TTC549 (cell line): Measurements from ENCODE around the gene RFXAP.

Experiments
- FAIRE-seq: peaks from 2 replicates; lab custom pipeline; 2012; peaks lifted over from hg19 to GRCh38; lab: Jason Lieb, UNC

The RFXAP gene

DNA sequence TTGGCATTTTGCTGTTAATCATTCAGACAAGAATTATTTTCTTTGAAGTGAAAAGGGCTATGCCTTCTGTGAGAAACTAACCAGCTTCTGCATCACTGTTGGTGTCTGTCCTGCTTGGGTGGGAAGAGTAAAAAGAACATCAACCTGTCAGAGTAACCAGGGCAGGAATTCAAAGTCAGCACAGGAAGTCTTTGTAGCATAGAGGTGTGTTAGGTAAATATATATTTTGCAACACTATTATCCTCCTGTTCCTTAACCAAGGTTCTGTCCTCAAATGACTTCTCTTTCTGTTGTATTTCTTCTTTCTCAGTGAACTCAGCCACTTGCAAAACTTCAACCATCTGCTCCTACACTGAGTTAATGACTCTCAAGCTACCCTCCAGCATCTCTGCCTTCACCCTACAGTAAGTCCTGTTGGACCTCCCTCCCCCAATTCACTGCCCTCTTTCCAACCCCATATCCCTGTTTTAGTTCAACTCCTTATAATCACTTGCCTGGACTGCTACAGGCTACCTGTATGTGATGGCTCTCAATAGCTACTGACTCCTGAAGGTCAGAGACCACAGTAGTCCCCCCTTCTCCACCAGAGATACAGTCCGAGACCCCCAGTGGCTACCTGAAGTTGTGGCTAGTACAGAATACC is 51.1 kb downstream of the RFXAP start:
- no peak for FAIRE-seq

DNA sequence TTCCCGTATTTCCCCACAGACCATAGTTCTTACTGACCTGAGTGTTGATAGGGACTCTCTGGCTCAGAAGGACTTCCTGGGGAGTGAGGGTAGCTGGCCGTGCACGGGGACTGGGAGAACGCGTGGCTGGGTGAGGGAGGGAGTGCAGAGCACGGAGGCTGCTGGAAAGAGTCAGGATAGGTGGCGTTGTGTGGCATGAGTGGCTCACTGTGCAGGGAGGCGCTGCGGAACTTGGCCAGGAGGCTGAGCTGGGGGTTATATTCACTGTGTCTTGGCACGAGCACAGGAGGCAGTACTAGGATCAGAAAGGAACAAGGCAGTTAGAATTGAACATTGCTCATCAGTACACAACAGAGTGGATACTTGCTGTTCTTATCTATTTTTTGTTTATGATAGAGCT is 53.6 kb downstream of the RFXAP start:
- FAIRE-seq: no peak

DNA sequence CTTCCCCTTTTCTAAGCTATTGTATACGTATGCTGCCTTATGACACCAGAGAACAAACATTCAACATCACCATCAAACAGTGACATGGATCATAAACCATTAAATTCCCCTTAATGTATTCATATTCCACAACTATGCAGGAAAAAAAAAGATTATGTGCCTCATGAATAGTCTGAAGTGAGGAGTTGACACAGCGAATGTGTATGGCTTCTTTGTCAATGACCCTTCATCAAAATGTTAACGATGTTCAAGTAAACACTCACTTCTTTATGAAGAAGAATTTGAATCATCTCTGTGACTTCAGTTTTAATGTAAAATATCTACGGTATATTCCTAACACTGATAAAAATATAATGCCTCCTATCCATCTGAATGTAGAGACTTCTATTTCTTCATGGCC is 56.4 kb downstream of the RFXAP start:
- FAIRE-seq: no peak

DNA sequence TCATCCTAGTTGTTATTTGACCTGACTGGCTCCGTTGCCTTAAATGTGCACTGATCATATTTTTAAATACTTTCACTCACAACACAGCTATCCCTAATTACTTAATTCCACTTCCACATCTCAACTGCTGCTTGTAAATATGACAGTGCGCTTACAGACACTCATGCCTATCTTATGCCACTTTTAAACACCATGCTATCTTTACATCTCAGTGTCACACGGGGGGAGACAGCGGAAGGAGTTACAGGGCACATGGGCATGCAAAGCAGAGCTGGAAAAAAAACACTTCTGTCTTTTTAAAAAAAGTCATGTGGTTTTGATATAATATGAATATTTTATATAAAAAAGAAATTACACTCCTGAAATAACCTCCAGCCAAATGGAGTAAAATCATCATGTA is 56.9 kb downstream of the RFXAP start:
- no peak for FAIRE-seq
